OCI-LY1 (cell line): ENCODE data around the gene HECTD2.
"Not testable (repeated sequence)": the region's sequence is repeated elsewhere in the genome, so short reads cannot be mapped to it uniquely, and the experiment has no call there.

Experiments
- H2AFZ ChIP-seq: fragments of 200-600 bp; sonication (generic), shearing (Covaris generic); 2 replicates; pipeline ENCODE4 v1.6.0; 2014; ENCODE audit warnings: antibody characterized with exemption, mild to moderate bottlenecking, low read length
- H3F3A ChIP-seq: fragments of 200-600 bp; sonication (generic), shearing (Covaris generic); 2 replicates; pipeline ENCODE4 v1.6.0; 2014; ENCODE audit warnings: mild to moderate bottlenecking, antibody characterized with exemption, low read length, moderate library complexity; ENCODE audit not compliant: insufficient read depth
- H3K27ac ChIP-seq: fragments of 200-600 bp; sonication (generic); 2 replicates; pipeline ENCODE4 v1.5.1; 2014; ENCODE audit warnings: low read length, mixed run types, mild to moderate bottlenecking, low read depth; ENCODE audit not compliant: poor library complexity, severe bottlenecking
- H3K27me3 ChIP-seq: fragments of 200-600 bp; sonication (generic); 2 replicates; pipeline ENCODE4 v1.6.0; 2014; ENCODE audit warnings: antibody characterized with exemption, mild to moderate bottlenecking, low read length, moderate library complexity; ENCODE audit not compliant: insufficient read depth
- H3K36me3 ChIP-seq: fragments of 200-600 bp; sonication (generic); 2 replicates; pipeline ENCODE4 v1.6.1; 2014; ENCODE audit warnings: mild to moderate bottlenecking, antibody characterized with exemption, low read length, moderate library complexity, mixed read lengths; ENCODE audit not compliant: insufficient read depth
- H3K4me1 ChIP-seq: fragments of 200-600 bp; sonication (generic); 2 replicates; pipeline ENCODE4 v1.5.1; 2014; ENCODE audit warnings: mild to moderate bottlenecking, low read length, moderate library complexity; ENCODE audit not compliant: insufficient read depth, severe bottlenecking
- H3K4me2 ChIP-seq: fragments of 200-600 bp; sonication (generic), shearing (Covaris generic); 2 replicates; pipeline ENCODE4 v1.6.1; 2014; ENCODE audit warnings: low read length
- H3K4me3 ChIP-seq: fragments of 200-600 bp; sonication (generic); 2 replicates; pipeline ENCODE4 v1.5.1; 2014; ENCODE audit warnings: low read length, low read depth, mild to moderate bottlenecking, mixed read lengths; ENCODE audit not compliant: poor library complexity, severe bottlenecking
- H3K79me2 ChIP-seq: fragments of 200-600 bp; shearing (Covaris generic); 2 replicates; pipeline ENCODE4 v1.6.1; 2016; ENCODE audit warnings: mixed run types, low read length, mixed read lengths; ENCODE audit not compliant: insufficient read depth
- H3K9ac ChIP-seq: fragments of 200-600 bp; sonication (generic), shearing (Covaris generic); 2 replicates; pipeline ENCODE4 v1.6.1; 2014; ENCODE audit warnings: mild to moderate bottlenecking, low read length, mixed read lengths
- H3K9me2 ChIP-seq: fragments of 200-600 bp; sonication (generic), shearing (Covaris generic); 2 replicates; pipeline ENCODE4 v1.6.1; 2014; ENCODE audit warnings: low read depth, mild to moderate bottlenecking, low read length, mixed read lengths
- H3K9me3 ChIP-seq: fragments of 200-600 bp; shearing (Covaris generic); 2 replicates; pipeline ENCODE4 v1.6.1; 2014; ENCODE audit warnings: low read length, mixed read lengths
- H4K20me1 ChIP-seq: fragments of 200-600 bp; sonication (generic), shearing (Covaris generic); 2 replicates; pipeline ENCODE4 v1.6.0; 2016; ENCODE audit warnings: mild to moderate bottlenecking, low read length; ENCODE audit not compliant: insufficient read depth
- CTCF ChIP-seq: fragments of 200-600 bp; sonication (generic), shearing (Covaris generic); IDR thresholded peaks from 2 replicates; pipeline ENCODE4 v1.5.1; 2017; ENCODE audit warnings: mild to moderate bottlenecking, antibody characterized with exemption, low read length, moderate library complexity, mixed read lengths
- EZH2 ChIP-seq: fragments of 200-600 bp; sonication (generic), shearing (Covaris generic); IDR thresholded peaks from 2 replicates; pipeline ENCODE4 v1.8.0; 2017; ENCODE audit warnings: borderline replicate concordance, mixed run types, mild to moderate bottlenecking, antibody characterized with exemption, low read length, moderate library complexity, mixed read lengths

HECTD2 gene

GRCh38 chr10:91381257-91381891 is 28.8 kb upstream of the HECTD2 start:
- Histone ChIP-seq H2AFZ (no peak overlapping the region), H3K36me3 (no peaks in the 10 kb centered on the region), H3K9me2 (no peaks in the 10 kb centered on the region), H3K27ac (no peak overlapping the region), H3K27me3 (no peaks in the 10 kb centered on the region), H3K4me1 (no peaks in the 10 kb centered on the region), H3K79me2 (no peaks in the 10 kb centered on the region), H3K9ac (no peak overlapping the region), H4K20me1 (no peaks in the 10 kb centered on the region), H3K9me3 (no peaks in the 10 kb centered on the region), H3K4me2 (no peak overlapping the region), H3K4me3 (no peak overlapping the region), H3F3A (no peaks in the 10 kb centered on the region)
- TF ChIP-seq EZH2 (no peak), CTCF (no peak)

GRCh38 chr10:91385306-91386085 is 24.6 kb upstream of the HECTD2 start:
- Histone ChIP-seq H3K4me3 (no peak overlapping the region), H3K27ac (no peak overlapping the region), H3K9me3 (no peaks in the 10 kb centered on the region), H3K79me2 (no peaks in the 10 kb centered on the region), H4K20me1 (no peaks in the 10 kb centered on the region), H3K4me1 (no peaks in the 10 kb centered on the region), H2AFZ (no peak overlapping the region), H3K4me2 (no peak overlapping the region), H3K9me2 (no peaks in the 10 kb centered on the region), H3K9ac (no peak overlapping the region), H3F3A (no peaks in the 10 kb centered on the region), H3K27me3 (no peaks in the 10 kb centered on the region), H3K36me3 (no peaks in the 10 kb centered on the region)
- no peak for TF ChIP-seq EZH2
- TF ChIP-seq CTCF = no peak

DNA sequence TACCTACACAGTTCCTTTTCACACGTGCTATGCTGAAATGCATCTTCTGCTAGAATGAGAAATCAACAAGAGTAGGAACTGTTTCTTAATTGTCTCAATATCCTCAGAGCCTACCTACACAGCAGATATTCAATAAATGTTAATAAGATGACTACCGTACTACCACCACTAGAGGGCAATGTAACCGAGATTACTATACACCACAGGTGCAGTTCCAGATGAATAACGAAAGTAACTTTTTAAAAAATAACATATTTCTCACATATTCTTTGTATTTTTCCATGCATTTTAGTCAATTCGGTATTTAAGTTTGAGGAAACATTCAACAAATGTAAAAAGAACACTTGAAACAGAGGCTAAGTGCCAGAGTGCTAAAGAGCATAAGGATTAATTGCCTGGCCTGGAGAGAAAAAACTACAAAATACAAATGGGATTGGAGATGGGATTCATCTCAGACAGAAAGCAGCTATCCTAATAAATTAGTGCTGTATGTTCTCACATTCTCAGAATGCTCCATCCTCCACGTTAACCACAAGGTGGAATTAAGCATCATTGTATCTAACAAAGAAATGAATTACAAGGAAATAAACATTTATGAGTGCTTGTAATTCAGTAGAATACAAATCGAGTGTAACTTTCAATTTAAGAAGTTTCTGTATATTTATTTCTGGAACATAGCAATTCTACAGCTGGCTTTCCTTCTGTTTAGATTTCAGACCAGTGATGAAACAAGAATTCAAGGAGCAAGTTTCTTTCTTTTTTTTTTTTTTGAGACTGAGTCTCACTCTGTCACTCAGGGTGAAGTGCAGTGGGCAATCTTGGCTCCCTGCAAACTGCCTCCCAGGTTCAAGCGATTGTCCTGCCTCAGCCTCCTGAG is 20.3 kb upstream of the HECTD2 start:
- H3K4me2 ChIP-seq = no peak overlapping the region
- H3K4me3 ChIP-seq = no peak overlapping the region
- no peak overlapping the region for H3K9ac ChIP-seq
- no peak; the same call in 1 of the 2 replicates for TF ChIP-seq CTCF
- TF ChIP-seq EZH2 = no peak
- no peaks in the 10 kb centered on the region for H3K36me3 ChIP-seq
- H3K9me2 ChIP-seq = no peaks in the 10 kb centered on the region
- H3K4me1 ChIP-seq = no peaks in the 10 kb centered on the region
- no peak overlapping the region for H3K27ac ChIP-seq
- no peaks in the 10 kb centered on the region for H4K20me1 ChIP-seq
- H3K79me2 ChIP-seq = no peaks in the 10 kb centered on the region
- H3K9me3 ChIP-seq = no peaks in the 10 kb centered on the region
- no peak overlapping the region for H2AFZ ChIP-seq
- no peaks in the 10 kb centered on the region for H3F3A ChIP-seq
- H3K27me3 ChIP-seq = no peaks in the 10 kb centered on the region

- not testable (repeated sequence) for H3K36me3 ChIP-seq, H3K4me1 ChIP-seq, H3K79me2 ChIP-seq, H3K9ac ChIP-seq, H3F3A ChIP-seq, H3K9me3 ChIP-seq, H3K27ac ChIP-seq, H3K4me2 ChIP-seq, H3K4me3 ChIP-seq, H3K27me3 ChIP-seq, H2AFZ ChIP-seq, H4K20me1 ChIP-seq, H3K9me2 ChIP-seq
Measured at GRCh38 chr10:91390513-91390825, 19.7 kb upstream of the HECTD2 start.
